Measurements from ENCODE around the gene SEC61B.

DNA sequence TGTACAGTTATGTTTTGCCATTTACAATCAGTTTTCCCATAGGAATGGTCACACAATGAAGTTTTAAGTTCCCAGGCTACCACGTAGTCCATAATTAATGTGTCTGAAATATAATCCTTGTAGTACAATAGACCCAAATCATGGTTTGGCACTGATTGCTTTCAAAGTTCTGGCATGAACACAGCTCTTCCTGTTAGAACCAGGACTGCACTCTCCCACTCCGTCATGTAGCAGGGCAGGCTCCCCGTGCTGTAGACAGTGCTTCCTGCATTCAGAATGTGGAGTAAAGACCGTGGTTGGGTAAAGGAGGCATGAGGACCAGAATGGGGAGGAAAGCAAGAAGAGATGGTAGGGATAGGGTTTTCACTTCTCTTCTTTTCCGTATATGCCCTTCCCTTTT is 4.0 kb downstream of the SEC61B start:
- TF ChIP-seq POLR2AphosphoS5 (IDR thresholded peaks at IDR 0.05; ENCODE audit: insufficient read depth, low read depth, low read length): no peak
- TF ChIP-seq POLR2A (IDR thresholded peaks at IDR 0.05; ENCODE audit: low read depth, low read length): no peak

All from endothelial cell of umbilical vein (primary cell).